ENCODE data around the gene NUP43. TPM values are rescaled to one million over a fixed set of nuclear protein-coding genes. Genes with fewer than 3 reads are reported as not detected.

NUP43 gene
- total RNA-seq, 1 donor from 2014 or later: 27.6 TPM

DNA sequence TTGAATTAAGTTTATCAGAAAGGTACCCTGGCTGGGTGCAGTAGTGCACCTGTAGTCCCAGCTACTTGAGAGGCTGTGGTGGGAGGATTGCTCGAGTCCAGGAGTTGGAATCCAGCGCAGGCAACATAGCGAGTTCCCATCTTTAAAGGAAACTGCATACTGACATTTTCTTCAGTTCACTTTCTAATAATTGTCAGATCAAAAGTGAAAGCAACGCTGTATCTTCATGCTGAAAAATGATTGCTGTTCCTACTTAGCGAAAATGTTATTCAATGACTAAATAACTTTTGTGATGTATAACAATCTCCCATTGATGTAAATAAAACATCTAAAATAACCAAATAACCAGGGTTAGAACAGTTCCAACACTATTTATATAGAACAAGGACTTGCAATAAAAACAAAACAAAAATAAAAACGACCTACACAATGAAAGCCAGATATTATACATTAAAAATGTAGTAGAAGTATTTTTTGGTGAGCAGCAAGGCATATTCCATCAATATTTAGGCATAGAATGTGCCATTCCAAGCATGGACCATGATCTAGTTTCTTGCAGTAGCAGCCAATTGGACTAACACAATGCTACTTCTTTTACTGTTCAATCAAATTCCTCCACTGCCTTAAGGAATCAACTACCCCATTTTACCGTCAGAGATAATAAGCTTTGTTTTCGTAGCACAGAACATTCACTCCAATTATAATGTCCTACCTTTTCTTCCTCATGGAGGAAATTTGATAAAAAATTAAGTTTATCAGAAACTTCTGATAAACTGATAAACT, 30.0 kb downstream of the NUP43 start:
- H3K27ac Mint-ChIP-seq (ENCODE audit: unreplicated experiment): peak overlapping the region; percentile 7

DNA sequence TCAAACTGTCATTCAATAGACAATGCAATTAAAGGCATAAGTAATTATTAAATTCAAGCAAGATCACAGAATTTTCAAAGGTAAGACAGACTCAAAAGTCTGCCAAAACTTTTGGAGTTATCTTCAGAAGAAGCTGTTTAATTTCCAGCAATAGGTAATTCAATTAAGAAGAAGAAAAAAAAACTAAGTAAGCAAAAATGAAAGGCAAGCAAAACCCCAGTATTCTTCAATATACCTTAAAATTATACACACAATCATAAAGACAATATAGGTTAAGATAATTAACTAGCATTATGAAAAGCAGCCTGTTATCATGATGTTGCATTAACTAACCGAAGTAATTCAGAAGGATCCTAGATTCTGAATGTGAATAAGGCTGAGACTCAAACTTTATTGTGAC, 31.9 kb downstream of the NUP43 start:
- TF ChIP-seq, protein P1, sequence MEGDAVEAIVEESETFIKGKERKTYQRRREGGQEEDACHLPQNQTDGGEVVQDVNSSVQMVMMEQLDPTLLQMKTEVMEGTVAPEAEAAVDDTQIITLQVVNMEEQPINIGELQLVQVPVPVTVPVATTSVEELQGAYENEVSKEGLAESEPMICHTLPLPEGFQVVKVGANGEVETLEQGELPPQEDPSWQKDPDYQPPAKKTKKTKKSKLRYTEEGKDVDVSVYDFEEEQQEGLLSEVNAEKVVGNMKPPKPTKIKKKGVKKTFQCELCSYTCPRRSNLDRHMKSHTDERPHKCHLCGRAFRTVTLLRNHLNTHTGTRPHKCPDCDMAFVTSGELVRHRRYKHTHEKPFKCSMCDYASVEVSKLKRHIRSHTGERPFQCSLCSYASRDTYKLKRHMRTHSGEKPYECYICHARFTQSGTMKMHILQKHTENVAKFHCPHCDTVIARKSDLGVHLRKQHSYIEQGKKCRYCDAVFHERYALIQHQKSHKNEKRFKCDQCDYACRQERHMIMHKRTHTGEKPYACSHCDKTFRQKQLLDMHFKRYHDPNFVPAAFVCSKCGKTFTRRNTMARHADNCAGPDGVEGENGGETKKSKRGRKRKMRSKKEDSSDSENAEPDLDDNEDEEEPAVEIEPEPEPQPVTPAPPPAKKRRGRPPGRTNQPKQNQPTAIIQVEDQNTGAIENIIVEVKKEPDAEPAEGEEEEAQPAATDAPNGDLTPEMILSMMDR (IDR thresholded peaks at IDR 0.05; ENCODE audit: partially characterized antibody, unreplicated experiment): no peak
- H3K27ac Mint-ChIP-seq (ENCODE audit: unreplicated experiment): no peak overlapping the region
- H3K36me3 Mint-ChIP-seq (ENCODE audit: unreplicated experiment): no peaks in the 10 kb centered on the region
- peaks cover 24% of the 10 kb centered on the region for H3K4me1 Mint-ChIP-seq (ENCODE audit: low read depth, unreplicated experiment)
- DNase-seq: no peak
- peaks cover 4% of the 10 kb centered on the region for H3K9me3 Mint-ChIP-seq (ENCODE audit: unreplicated experiment)
- no peak overlapping the region for H3K4me3 Mint-ChIP-seq (ENCODE audit: unreplicated experiment)
- peaks cover 9% of the 10 kb centered on the region for H3K27me3 Mint-ChIP-seq (ENCODE audit: unreplicated experiment)

More for the DNA sequence above, 30.0 kb downstream of the NUP43 start:
- Mint-ChIP-seq H3K4me3 (ENCODE audit: unreplicated experiment) (peak overlapping the region; percentile 92), H3K27me3 (ENCODE audit: unreplicated experiment) (peaks cover 10% of the 10 kb centered on the region), H3K4me1 (ENCODE audit: low read depth, unreplicated experiment) (peaks cover 19% of the 10 kb centered on the region), H3K9me3 (ENCODE audit: unreplicated experiment) (peaks cover 4% of the 10 kb centered on the region), H3K36me3 (ENCODE audit: unreplicated experiment) (no peaks in the 10 kb centered on the region)
- no peak for DNase-seq
- TF ChIP-seq, protein P1 (IDR thresholded peaks at IDR 0.05; ENCODE audit: partially characterized antibody, unreplicated experiment): no peak

DNA sequence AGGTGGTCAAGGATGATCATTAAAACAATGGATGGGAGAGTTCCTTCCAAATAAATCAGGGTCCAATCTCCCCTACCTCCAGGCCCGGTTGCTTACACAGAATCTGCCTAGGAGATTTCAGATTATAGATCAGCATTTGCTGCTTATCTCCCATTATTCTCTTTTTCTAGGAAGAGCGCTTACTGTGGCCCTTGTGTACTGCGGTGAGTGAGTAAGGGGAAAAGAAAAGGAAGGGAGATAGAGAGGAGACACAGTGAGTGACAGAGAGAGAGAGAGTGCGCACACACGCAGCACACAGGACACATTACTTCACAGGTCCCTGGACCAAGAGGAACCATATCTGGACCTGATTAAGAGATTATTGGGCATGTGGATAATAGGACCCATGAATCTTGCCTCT, 34.6 kb downstream of the NUP43 start:
- Mint-ChIP-seq H3K27ac (ENCODE audit: unreplicated experiment) (no peak overlapping the region), H3K36me3 (ENCODE audit: unreplicated experiment) (no peaks in the 10 kb centered on the region), H3K27me3 (ENCODE audit: unreplicated experiment) (no peaks in the 10 kb centered on the region), H3K4me3 (ENCODE audit: unreplicated experiment) (no peak overlapping the region), H3K4me1 (ENCODE audit: low read depth, unreplicated experiment) (peaks cover 19% of the 10 kb centered on the region), H3K9me3 (ENCODE audit: unreplicated experiment) (no peaks in the 10 kb centered on the region)
- no peak for DNase-seq
- TF ChIP-seq, protein P1 (IDR thresholded peaks at IDR 0.05; ENCODE audit: partially characterized antibody, unreplicated experiment): no peak

DNA sequence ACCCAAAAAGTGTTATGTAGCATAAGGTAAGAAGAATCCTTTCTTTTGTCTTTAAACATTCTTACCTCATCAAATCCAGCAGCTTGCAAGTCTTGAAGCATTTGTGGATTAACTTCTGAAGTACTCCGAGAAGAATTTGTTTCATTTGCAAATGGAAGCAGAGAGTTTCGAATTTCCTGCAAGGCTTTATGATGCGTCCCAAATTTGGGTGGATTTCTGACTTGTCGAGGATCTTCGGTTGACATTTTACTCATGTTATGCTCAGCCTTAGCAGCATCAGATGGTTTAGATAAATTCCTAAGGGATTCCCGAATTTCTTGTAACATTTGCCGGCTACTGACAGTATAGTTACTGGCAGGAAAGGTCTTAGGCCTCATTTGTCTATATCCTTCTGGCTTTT, 44.6 kb downstream of the NUP43 start:
- no peak for DNase-seq
- Mint-ChIP-seq H3K4me1 (ENCODE audit: low read depth, unreplicated experiment) (peaks cover 5% of the 10 kb centered on the region), H3K27ac (ENCODE audit: unreplicated experiment) (no peak overlapping the region), H3K36me3 (ENCODE audit: unreplicated experiment) (no peaks in the 10 kb centered on the region), H3K9me3 (ENCODE audit: unreplicated experiment) (no peaks in the 10 kb centered on the region), H3K4me3 (ENCODE audit: unreplicated experiment) (peak overlapping the region; percentile 42), H3K27me3 (ENCODE audit: unreplicated experiment) (no peaks in the 10 kb centered on the region)
- TF ChIP-seq, protein P1 (IDR thresholded peaks at IDR 0.05; ENCODE audit: partially characterized antibody, unreplicated experiment): no peak

DNA sequence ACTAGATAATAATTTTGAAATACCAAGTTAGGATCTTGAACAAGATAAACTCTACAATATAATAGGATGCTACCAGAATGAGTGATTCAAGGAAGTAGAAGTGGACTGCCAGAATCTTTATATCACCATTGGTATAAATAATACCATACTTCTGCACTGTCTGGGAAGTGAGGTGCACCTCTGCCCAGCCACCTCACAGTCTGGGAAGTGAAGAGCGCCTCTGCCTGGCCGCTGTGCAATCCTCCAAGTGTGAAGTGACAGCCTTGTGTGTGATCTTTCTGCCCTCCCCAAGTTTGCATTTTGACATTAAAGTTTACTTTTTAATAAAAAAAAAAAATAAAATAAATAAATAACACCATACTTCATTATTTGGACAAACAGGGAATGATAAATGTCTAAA, 47.2 kb downstream of the NUP43 start:
- TF ChIP-seq, protein P1 (IDR thresholded peaks at IDR 0.05; ENCODE audit: partially characterized antibody, unreplicated experiment): no peak
- Mint-ChIP-seq H3K27me3 (ENCODE audit: unreplicated experiment) (peaks cover 4% of the 10 kb centered on the region), H3K36me3 (ENCODE audit: unreplicated experiment) (no peaks in the 10 kb centered on the region), H3K27ac (ENCODE audit: unreplicated experiment) (no peak overlapping the region), H3K4me1 (ENCODE audit: low read depth, unreplicated experiment) (peaks cover 12% of the 10 kb centered on the region), H3K9me3 (ENCODE audit: unreplicated experiment) (peaks cover 6% of the 10 kb centered on the region), H3K4me3 (ENCODE audit: unreplicated experiment) (no peak overlapping the region)
- DNase-seq: no peak

All from glutamatergic neuron (in vitro differentiated cells).